ENCODE results near the gene HDDC3. TPM values are rescaled to one million over a fixed set of nuclear protein-coding genes. Genes with fewer than 3 reads are reported as not detected.

HDDC3 gene
- total and polyA plus RNA-seq, 9 of the 15 experiments (the other 6 are each of a cell fraction or from before 2014, with no cell fraction given), result 14.9 to 55.8 (median 36.9) TPM

- TF ChIP-seq NEUROD1 (IDR thresholded peaks at IDR 0.05; ENCODE audit: borderline replicate concordance, low read depth, low read length, partially characterized antibody) (no peak), TARDBP (IDR thresholded peaks at IDR 0.05) (peak; percentile 12; the same call in 1 of the 2 replicates), SIN3B (IDR thresholded peaks at IDR 0.05; ENCODE audit: low read depth) (no peak; the same call in 1 of the 2 replicates), HNRNPH1 (optimal IDR thresholded peaks at IDR 0.05; ENCODE audit: low read depth, low read length) (no peak), BCOR (IDR thresholded peaks at IDR 0.05) (no peak), ESRRB (CRISPR knock-in tag; IDR thresholded peaks at IDR 0.05; ENCODE audit: borderline replicate concordance) (no peak), NCOA6 (IDR thresholded peaks at IDR 0.05) (no peak; the same call in 1 of the 2 replicates), FOXP1 (CRISPR knock-in tag; IDR thresholded peaks at IDR 0.05) (no peak), SRSF7 (optimal IDR thresholded peaks at IDR 0.05; ENCODE audit: low read depth, low read length) (no peak), MXD1 (CRISPR knock-in tag; IDR thresholded peaks at IDR 0.05; ENCODE audit: borderline replicate concordance, poor library complexity, severe bottlenecking) (peak; percentile 3), EHMT2 (IDR thresholded peaks at IDR 0.05) (0 out of 2 replicates have a peak, but pooled peaks have one; percentile 1), RHOXF2B (CRISPR knock-in tag; conservative IDR thresholded peaks at IDR 0.05) (0 out of 2 replicates have a peak, but pooled peaks have one; percentile 54), TEAD4 (IDR thresholded peaks at IDR 0.05; ENCODE audit: low read length) (no peak), TEAD4 (CRISPR knock-in tag; IDR thresholded peaks at IDR 0.05; ENCODE audit: borderline replicate concordance) (no peak), ZNF589 (CRISPR knock-in tag; IDR thresholded peaks at IDR 0.05; ENCODE audit: low read depth) (peak; percentile 65; the same call in 1 of the 2 replicates), XRCC3 (IDR thresholded peaks at IDR 0.05) (no peak), MAFK (IDR thresholded peaks at IDR 0.05; ENCODE audit: low read length) (no peak), MXI1 (IDR thresholded peaks at IDR 0.05; ENCODE audit: low read depth, low read length) (no peak), SNAPC5 (CRISPR knock-in tag; IDR thresholded peaks at IDR 0.05) (no peak), REST (IDR thresholded peaks at IDR 0.05; ENCODE audit: borderline replicate concordance) (peak; percentile 45), REST (CRISPR knock-in tag; IDR thresholded peaks at IDR 0.05; ENCODE audit: low read depth) (no peak), PHB2 (IDR thresholded peaks at IDR 0.05; ENCODE audit: low read depth) (no peak)
These were observed 30.1 kb downstream of the HDDC3 start (continued) for GRCh38 chr15:90902040-90902839.
